Pericardium fibroblast (primary cell): ENCODE measurements around the gene KCNN2. TPM values are rescaled to one million over a fixed set of nuclear protein-coding genes. Genes with fewer than 3 reads are reported as not detected.

Source experiments
- total RNA-seq: library from RNA; depleted of rRNA; stranded (reverse); fragments of >200 nt; gene quantifications from 2 replicates; pipeline ENCODE4 v1.2.3, GENCODE V29; 2015

KCNN2 gene
- not detected in 2 replicates for total RNA-seq

DNA sequence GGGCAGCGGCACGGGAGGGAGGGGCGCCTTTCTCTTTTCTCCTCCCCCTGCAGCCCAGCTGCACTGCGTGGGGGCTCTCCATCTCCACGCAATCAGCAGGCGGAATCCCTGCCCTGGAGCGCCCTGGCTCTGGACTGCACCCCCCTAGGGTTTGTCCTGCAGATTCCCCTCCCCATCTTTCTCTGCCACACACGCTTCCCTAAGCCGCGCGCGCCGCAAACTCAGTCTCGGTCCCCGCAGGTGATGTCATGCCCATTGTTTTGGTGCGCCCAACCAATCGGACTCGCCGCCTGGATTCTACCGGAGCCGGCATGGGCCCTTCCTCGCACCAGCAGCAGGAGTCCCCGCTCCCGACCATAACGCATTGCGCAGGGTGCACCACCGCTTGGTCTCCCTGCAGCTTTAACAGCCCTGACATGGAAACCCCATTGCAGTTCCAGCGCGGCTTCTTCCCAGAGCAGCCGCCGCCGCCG is at the start of gene KCNN2:
KCNN2 (plus strand) TSS at position 347 of the 473 bp plus-strand sequence; CDS start at position 417, 70 bp downstream.

